ENCODE measurements around the gene SYNGAP1. TPM values are rescaled to one million over a fixed set of nuclear protein-coding genes. Genes with fewer than 3 reads are reported as not detected.

Gene SYNGAP1
- total and polyA plus RNA-seq, 2 of the 8 experiments (the other 6 are each of a cell fraction or from before 2014, with no cell fraction given), result 31.0 to 101 TPM

DNA sequence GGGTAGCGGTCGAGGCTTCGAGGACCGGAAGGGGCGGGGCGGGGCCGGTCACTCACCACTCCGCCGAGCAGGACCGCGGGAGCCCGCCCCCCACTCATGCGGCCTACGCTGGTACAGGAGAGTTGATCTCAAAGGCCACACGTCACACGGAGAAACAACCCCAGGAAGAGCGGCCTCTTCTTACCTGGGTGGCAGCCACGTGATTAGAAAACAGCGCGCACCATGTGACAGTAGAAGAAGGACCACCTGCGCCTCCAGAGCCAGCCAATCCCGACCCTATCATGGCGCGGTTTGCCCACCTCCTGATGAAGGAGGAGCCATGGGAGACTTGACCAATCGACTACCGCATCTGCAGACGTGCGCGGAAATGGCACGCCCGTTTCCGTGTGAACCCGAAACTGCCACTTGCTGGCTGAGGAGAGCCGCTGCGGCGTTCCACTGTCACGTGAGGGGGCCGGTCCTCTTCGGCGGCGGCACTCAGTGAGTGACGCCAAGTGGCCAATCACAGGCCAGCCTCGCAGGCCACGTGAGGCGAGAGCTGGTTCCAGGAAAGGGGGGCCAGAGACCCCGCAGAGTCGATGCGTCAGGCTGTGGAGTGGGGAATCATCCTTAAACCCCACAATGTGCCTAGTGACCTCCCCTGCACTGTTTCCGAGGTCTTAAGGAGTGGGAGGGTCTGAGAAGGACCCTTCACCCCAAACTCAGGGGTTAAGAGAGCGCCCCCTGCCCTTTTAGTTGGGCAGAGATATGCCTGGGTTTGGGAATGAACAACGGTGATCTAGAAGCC is 1.8 kb upstream of the SYNGAP1 start, which contains the start of gene CUTA (continued):
- TF ChIP-seq CBX8 (IDR thresholded peaks at IDR 0.05; ENCODE audit: borderline replicate concordance, low read depth, low read length) (no peak), TCF12 (IDR thresholded peaks at IDR 0.05; ENCODE audit: low read depth, low read length) (peak; percentile 16; the same call in 1 of the 2 replicates), SAP30 (IDR thresholded peaks at IDR 0.05; ENCODE audit: insufficient read depth, insufficient replicate concordance, low read length) (peak; percentile 14), TBP (IDR thresholded peaks at IDR 0.05; ENCODE audit: low read depth, low read length) (peak; percentile 53; the same call in 1 of the 2 replicates), TAF7 (optimal IDR thresholded peaks at IDR 0.05; ENCODE audit: borderline replicate concordance, low read depth, low read length) (peak; percentile 47), SIN3A (conservative IDR thresholded peaks at IDR 0.05 in 1 of 2, IDR thresholded peaks at IDR 0.05 in 1 of 2; ENCODE audit: low read depth in 1 of 2, low read length in 2 of 2) (peak; percentile 78 to 83; a peak in 2 of 4 replicates)
- TF ChIP-seq, protein P1, sequence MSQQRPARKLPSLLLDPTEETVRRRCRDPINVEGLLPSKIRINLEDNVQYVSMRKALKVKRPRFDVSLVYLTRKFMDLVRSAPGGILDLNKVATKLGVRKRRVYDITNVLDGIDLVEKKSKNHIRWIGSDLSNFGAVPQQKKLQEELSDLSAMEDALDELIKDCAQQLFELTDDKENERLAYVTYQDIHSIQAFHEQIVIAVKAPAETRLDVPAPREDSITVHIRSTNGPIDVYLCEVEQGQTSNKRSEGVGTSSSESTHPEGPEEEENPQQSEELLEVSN (IDR thresholded peaks at IDR 0.05), result peak; percentile 72
